Pancreas (tissue), 10 donors: ENCODE measurements around the gene ZNF256. TPM values are rescaled to one million over a fixed set of nuclear protein-coding genes. Genes with fewer than 3 reads are reported as not detected.
A peak's percentile ranks its signal among the peaks of the same experiment; 100 is the strongest.

ENCODE experiments used
- ATAC-seq, 4 donors: fragments of 200-7000 bp; cut with Tn5 transposase; one replicate each; pipeline versions ENCODE4 v1.8.0 to v1.9.1; 2020; ENCODE audit warnings: mild to moderate bottlenecking in 4 of 4, moderate library complexity in 4 of 4
- DNase-seq, 6 donors: peaks; one replicate each; pipeline ENCODE4 v3.0.0-alpha.2; 2020
- FAIRE-seq: peaks from 2 replicates; lab custom pipeline; 2012; peaks lifted over from hg19 to GRCh38; lab: Jason Lieb, UNC
- H3K27ac ChIP-seq, 4 donors: fragments of 200-600 bp; sonication (generic); 1 replicate in 3 of 4; 2 replicates in 1 of 4; pipeline versions ENCODE4 v1.5.0 to v1.8.0; 2020
- H3K27me3 ChIP-seq, 4 donors: fragments of 200-600 bp; one replicate each; pipeline ENCODE4 v1.8.0; 2021
- H3K36me3 ChIP-seq, 3 donors: fragments of 200-600 bp; sonication (generic) in 1 of 3; one replicate each; pipeline versions ENCODE4 v1.5.0 to v1.8.0; 2020 to 2021
- H3K4me1 ChIP-seq, 3 donors: fragments of 200-600 bp; one replicate each; pipeline ENCODE4 v1.8.0; 2021
- H3K4me3 ChIP-seq, 4 donors: fragments of 200-600 bp; sonication (generic) in 2 of 4; one replicate each; pipeline versions ENCODE4 v1.5.0 to v1.8.0; 2020 to 2021
- H3K9me3 ChIP-seq, 4 donors: fragments of 200-600 bp; one replicate each; pipeline ENCODE4 v1.8.0; 2021
- CTCF ChIP-seq, 4 donors: fragments of 200-600 bp; sonication (generic) in 3 of 4; IDR thresholded peaks; one replicate each; pipeline versions ENCODE4 v1.5.0 to v1.8.0; 2021; ENCODE audit warnings: antibody characterized with exemption in 4 of 4
- WGBS, 2 donors: extraction: QIAGEN DNeasy Blood & Tissue Kit; methylation state at CpG; one replicate each; pipeline ENCODE4 v1.1.7; 2013; 5-methylcytosine and 5-hydroxymethylcytosine counted together
- intact Hi-C, 3 donors: fragments of 100-400 bp; cut with DNase I; formaldehyde crosslinking; loops; one replicate each; pipeline versions ENCODE4 v1.11.1 to v1.14.2; 2022
- polyA plus RNA-seq, 2 donors: library from polyadenylated mRNA; stranded (reverse); fragments of 200-250 nt; gene quantifications; one replicate each; pipeline ENCODE4 v1.2.3, GENCODE V29; 2013
- total RNA-seq, 6 donors: library from RNA; stranded (reverse); fragmentation: NEBNext Ultra II Directional in 4 of 6; extraction: Animal tissue kit (Norgen Biotek cat#: 25700) in 4 of 6; gene quantifications; one replicate each; pipeline versions ENCODE4 v1.2.1 to v1.2.4, GENCODE V29; 2021 to 2023
- donor health status: healthy with polysubstance abuse.
- donor health status: DM: no; HTN: no; CAD: no; lungs with moderate emphysema.
- donor health status: DM: no; HTN: no; CAD: no.
- donor health status: control.
- donor health status: control.
- donor health status: Bipolar disorder and iron deficiency.
- donor health status: DM: yes; HTN: yes; CAD: no.
- donor health status: DM: no; HTN: no; CAD: no.
- donor health status: DM: no; HTN: no; CAD: no.
- donor health status: DM: yes; HTN: yes; CAD: no.

Gene ZNF256
- total and polyA plus RNA-seq, 8 donors: 0.95 to 2.6 (median 2.1) TPM

GRCh38 chr19:57964761-57965160 lies 17.3 kb upstream of the ZNF256 start:
- no peak for DNase-seq
- Histone ChIP-seq H3K4me1 (no peaks in the 10 kb centered on the region), H3K36me3 (no peaks in the 10 kb centered on the region), H3K27me3 (no peaks in the 10 kb centered on the region), H3K27ac (no peak overlapping the region), H3K9me3 (no peaks in the 10 kb centered on the region), H3K4me3 (no peak overlapping the region)
- WGBS, 2 donors: 90 to 94% methylated on average over 8 of the region's 8 CpGs
- ATAC-seq: no peak
- intact Hi-C loops: no loop called here
- TF ChIP-seq CTCF (IDR thresholded peaks at IDR 0.05): no peak
- no peak for FAIRE-seq

- Histone ChIP-seq H3K27me3 (no peaks in the 10 kb centered on the region), H3K9me3 (peaks cover 0 to 4% (median 0%) of the 10 kb centered on the region in 4 donors), H3K4me1 (no peaks in the 10 kb centered on the region), H3K36me3 (no peaks in the 10 kb centered on the region), H3K4me3 (no peak overlapping the region), H3K27ac (no peak overlapping the region)
- 77 to 84% methylated on average over 1 of the region's 1 CpG for WGBS, 2 donors
- FAIRE-seq: no peak
- DNase-seq: no peak
- TF ChIP-seq CTCF (IDR thresholded peaks at IDR 0.05): no peak
- intact Hi-C loops: no loop called here
- no peak for ATAC-seq
These were observed 14.3 kb upstream of the ZNF256 start for GRCh38 chr19:57961785-57962184.

- 79 to 83% methylated on average over 4 of the region's 4 CpGs for WGBS, 2 donors
- intact Hi-C loops: no loop called here
- no peaks in the 10 kb centered on the region for H3K4me1 ChIP-seq
- FAIRE-seq (no peak), DNase-seq (no peak), ATAC-seq (no peak)
- H3K27ac ChIP-seq: no peak overlapping the region
- peaks cover 0 to 4% (median 0%) of the 10 kb centered on the region in 4 donors for H3K9me3 ChIP-seq
- no peaks in the 10 kb centered on the region for H3K36me3 ChIP-seq
- H3K4me3 ChIP-seq: no peak overlapping the region
- no peak for TF ChIP-seq CTCF (IDR thresholded peaks at IDR 0.05)
- no peaks in the 10 kb centered on the region for H3K27me3 ChIP-seq
These were observed 7.5 kb upstream of the ZNF256 start for GRCh38 chr19:57954996-57955395.

GRCh38 chr19:57949702-57950101 lies 2.2 kb upstream of the ZNF256 start:
- no peak for TF ChIP-seq CTCF (IDR thresholded peaks at IDR 0.05)
- WGBS, 2 donors: 80 to 92% methylated on average over 12 of the region's 12 CpGs
- Histone ChIP-seq H3K4me3 (no peak overlapping the region), H3K9me3 (no peaks in the 10 kb centered on the region), H3K36me3 (no peaks in the 10 kb centered on the region), H3K27ac (no peak overlapping the region), H3K27me3 (no peaks in the 10 kb centered on the region), H3K4me1 (no peaks in the 10 kb centered on the region)
- no peak for ATAC-seq
- intact Hi-C loops: no loop called here
- DNase-seq: no peak
- no peak for FAIRE-seq

- peak in 2 of 6 donors; percentile 24 to 43 for DNase-seq
- H3K4me3 ChIP-seq: no peak overlapping the region
- ATAC-seq: no peak
- H3K9me3 ChIP-seq: no peaks in the 10 kb centered on the region
- no peak for TF ChIP-seq CTCF (IDR thresholded peaks at IDR 0.05)
- H3K27ac ChIP-seq: no peak overlapping the region
- no peaks in the 10 kb centered on the region for H3K36me3 ChIP-seq
- no peaks in the 10 kb centered on the region for H3K27me3 ChIP-seq
- 84 to 89% methylated on average over 24 of the region's 24 CpGs for WGBS, 2 donors
- no peak for FAIRE-seq
- H3K4me1 ChIP-seq: no peaks in the 10 kb centered on the region
- intact Hi-C loops: no loop called here
These were observed 1.8 kb upstream of the ZNF256 start for GRCh38 chr19:57949296-57949695.
